Testis (tissue), 3 donors: Measurements from ENCODE around the gene SLC49A3. TPM values are rescaled to one million over a fixed set of nuclear protein-coding genes. Genes with fewer than 3 reads are reported as not detected.

ENCODE experiments used
- DNase-seq: peaks from one replicate; pipeline ENCODE4 v3.0.0-alpha.2; 2019
- H3K27ac ChIP-seq, 2 donors: fragments of 200-600 bp; sonication (generic); one replicate each; pipeline ENCODE4 v1.5.1; 2019
- H3K27me3 ChIP-seq: fragments of 200-600 bp; sonication (generic); one replicate; pipeline ENCODE4 v1.5.1; 2019
- H3K36me3 ChIP-seq: fragments of 200-600 bp; sonication (generic); one replicate; pipeline ENCODE4 v1.5.1; 2017; ENCODE audit warnings: low read depth; ENCODE audit errors: missing control alignments
- H3K4me1 ChIP-seq: fragments of 200-600 bp; sonication (generic); one replicate; pipeline ENCODE4 v1.5.1; 2019
- H3K4me3 ChIP-seq, 2 donors: fragments of 200-600 bp; sonication (generic); one replicate each; pipeline ENCODE4 v1.5.1; 2017 to 2019
- H3K9me3 ChIP-seq: fragments of 200-600 bp; sonication (generic); one replicate; pipeline ENCODE4 v1.5.1; 2017
- POLR2A ChIP-seq: fragments of 450-650 bp; IDR thresholded peaks from one replicate; pipeline ENCODE4 v1.6.1; 2017; ENCODE audit warnings: antibody characterized with exemption, mild to moderate bottlenecking, moderate library complexity
- WGBS, 2 donors: methylation state at CpG; one replicate each; pipeline ENCODE4 v1.1.5; 2018; 5-methylcytosine and 5-hydroxymethylcytosine counted together
- intact Hi-C: fragments of 100-400 bp; cut with DNase I; formaldehyde crosslinking; loops from one replicate; pipeline ENCODE4 v1.15.1; 2023; ENCODE audit warnings: low total_unique reads
- polyA plus RNA-seq: library from polyadenylated mRNA; stranded (reverse); fragments of 350-450 nt; fragmentation: Illumina TruSeq; extraction: RNeasy Lipid Tissue Mini Kit (QIAGEN cat#74804); gene quantifications from one replicate; pipeline ENCODE4 v1.2.3, GENCODE V29; 2014; ENCODE audit warnings: low read depth, low replicate concordance; ENCODE audit not compliant: insufficient read depth
- total RNA-seq, 2 donors: library from RNA; depleted of rRNA; stranded (reverse); fragments of >200 nt; gene quantifications; one replicate each; pipeline ENCODE4 v1.2.3, GENCODE V29; 2016
- TF ChIP-seq, protein P1 (sequence below), 3 experiments: fragments of 450-650 bp in 2 of 3; fragments of 200-600 bp in 1 of 3; sonication (generic) in 1 of 3; IDR thresholded peaks; one replicate each; pipeline ENCODE4 v1.5.1; 2016 to 2019; ENCODE audit warnings: antibody characterized with exemption in 3 of 3, mild to moderate bottlenecking in 2 of 3, moderate library complexity in 1 of 3

Gene SLC49A3
- total and polyA plus RNA-seq, 3 donors from 2014 or later = 7.3 to 23.5 (median 10.1) TPM

DNA sequence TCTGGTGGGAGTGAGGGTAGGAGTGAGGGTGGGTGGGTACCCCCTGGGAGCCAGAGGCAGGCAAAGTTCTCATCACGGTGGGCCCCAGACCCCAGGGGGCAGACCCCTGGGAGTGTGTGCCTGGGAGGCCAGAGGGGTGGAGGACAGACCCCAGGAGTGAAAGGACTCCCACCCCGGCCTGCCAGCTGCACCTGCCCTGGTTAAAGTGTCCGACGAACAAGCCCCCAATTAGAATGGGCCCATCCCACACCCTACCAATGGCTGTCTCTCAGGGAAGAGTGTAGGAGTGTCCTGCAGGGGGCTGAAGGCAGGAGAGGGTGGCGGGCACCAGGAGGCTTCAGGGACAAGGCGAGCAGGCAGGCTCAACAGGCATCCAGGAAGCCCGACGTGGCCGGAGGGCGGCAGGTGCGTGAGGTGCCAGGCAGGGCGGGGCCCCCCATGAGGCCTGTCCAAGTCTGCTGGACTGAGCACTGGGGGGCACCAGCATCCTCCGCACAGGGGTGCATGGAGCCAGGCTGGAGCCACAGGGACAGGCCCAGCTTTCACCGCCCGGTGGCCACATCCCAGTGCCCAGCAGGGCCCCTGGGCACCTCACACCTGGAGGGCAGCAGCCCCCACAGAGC, 54.9 kb downstream of the SLC49A3 start:
- Histone ChIP-seq H3K27ac (no peak overlapping the region), H3K4me3 (no peak overlapping the region), H3K36me3 (no peaks in the 10 kb centered on the region), H3K27me3 (no peaks in the 10 kb centered on the region), H3K4me1 (no peaks in the 10 kb centered on the region), H3K9me3 (no peaks in the 10 kb centered on the region)
- no peak for DNase-seq
- TF ChIP-seq, protein P1, sequence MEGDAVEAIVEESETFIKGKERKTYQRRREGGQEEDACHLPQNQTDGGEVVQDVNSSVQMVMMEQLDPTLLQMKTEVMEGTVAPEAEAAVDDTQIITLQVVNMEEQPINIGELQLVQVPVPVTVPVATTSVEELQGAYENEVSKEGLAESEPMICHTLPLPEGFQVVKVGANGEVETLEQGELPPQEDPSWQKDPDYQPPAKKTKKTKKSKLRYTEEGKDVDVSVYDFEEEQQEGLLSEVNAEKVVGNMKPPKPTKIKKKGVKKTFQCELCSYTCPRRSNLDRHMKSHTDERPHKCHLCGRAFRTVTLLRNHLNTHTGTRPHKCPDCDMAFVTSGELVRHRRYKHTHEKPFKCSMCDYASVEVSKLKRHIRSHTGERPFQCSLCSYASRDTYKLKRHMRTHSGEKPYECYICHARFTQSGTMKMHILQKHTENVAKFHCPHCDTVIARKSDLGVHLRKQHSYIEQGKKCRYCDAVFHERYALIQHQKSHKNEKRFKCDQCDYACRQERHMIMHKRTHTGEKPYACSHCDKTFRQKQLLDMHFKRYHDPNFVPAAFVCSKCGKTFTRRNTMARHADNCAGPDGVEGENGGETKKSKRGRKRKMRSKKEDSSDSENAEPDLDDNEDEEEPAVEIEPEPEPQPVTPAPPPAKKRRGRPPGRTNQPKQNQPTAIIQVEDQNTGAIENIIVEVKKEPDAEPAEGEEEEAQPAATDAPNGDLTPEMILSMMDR (IDR thresholded peaks at IDR 0.05) = no peak
- TF ChIP-seq POLR2A = no peak
- WGBS, 2 donors = 41 to 70% methylated on average over 5 to 15 of the region's 15 CpGs
- intact Hi-C loops = no loop called here

DNA sequence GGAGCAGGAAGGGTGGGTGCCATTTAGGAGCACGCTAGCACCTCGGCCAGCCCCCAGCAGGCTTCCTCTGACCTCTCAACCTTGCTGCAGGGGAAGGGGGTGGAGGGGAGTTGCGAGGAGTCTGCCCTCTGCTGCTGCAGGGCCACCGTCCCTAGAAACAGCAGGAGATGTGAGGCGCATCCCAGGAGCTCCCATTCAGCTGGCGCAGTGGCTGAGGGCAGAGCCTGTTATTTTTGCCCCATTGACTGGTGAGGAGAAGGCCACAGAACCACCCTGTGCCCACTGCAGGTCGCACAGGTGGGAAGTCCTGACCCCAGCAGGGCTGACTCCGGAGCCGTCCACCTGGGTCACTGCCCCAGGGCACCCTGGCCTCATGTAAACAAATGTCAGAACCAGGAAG, 55.5 kb downstream of the SLC49A3 start:
- no peaks in the 10 kb centered on the region for H3K27me3 ChIP-seq
- DNase-seq = no peak
- H3K27ac ChIP-seq = no peak overlapping the region
- no peak for TF ChIP-seq POLR2A
- TF ChIP-seq, protein P1 (IDR thresholded peaks at IDR 0.05) = no peak
- no peaks in the 10 kb centered on the region for H3K36me3 ChIP-seq
- intact Hi-C loops = no loop called here
- 53 to 63% methylated on average over 4 to 9 of the region's 9 CpGs for WGBS, 2 donors
- no peak overlapping the region for H3K4me3 ChIP-seq
- no peaks in the 10 kb centered on the region for H3K4me1 ChIP-seq
- H3K9me3 ChIP-seq = no peaks in the 10 kb centered on the region

DNA sequence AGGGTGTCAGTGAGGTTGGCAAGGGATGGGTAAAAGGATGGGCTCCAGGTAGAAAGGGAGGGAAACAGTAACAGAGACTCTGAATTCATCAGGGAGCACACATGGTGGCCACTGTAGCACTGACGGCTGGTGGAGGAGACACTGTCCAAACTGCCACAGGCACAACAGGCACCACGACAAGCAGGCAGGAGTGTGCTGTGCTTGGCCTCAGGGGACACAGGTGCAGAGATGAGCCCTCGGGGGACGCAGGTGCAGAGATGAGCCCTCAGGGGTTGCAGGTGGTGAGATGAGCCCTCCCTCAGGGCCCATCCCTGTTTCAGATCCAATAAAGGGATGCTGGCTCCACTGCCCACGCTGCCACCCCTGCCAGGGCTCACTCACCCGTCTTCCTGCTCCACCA, 56.0 kb downstream of the SLC49A3 start:
- H3K27me3 ChIP-seq = no peaks in the 10 kb centered on the region
- WGBS, 2 donors = 93 to 100% methylated on average over 4 to 6 of the region's 6 CpGs
- TF ChIP-seq POLR2A = no peak
- TF ChIP-seq, protein P1 (IDR thresholded peaks at IDR 0.05) = no peak
- no peaks in the 10 kb centered on the region for H3K36me3 ChIP-seq
- no peak for DNase-seq
- no peaks in the 10 kb centered on the region for H3K9me3 ChIP-seq
- intact Hi-C loops = no loop called here
- H3K4me3 ChIP-seq = no peak overlapping the region
- no peak overlapping the region for H3K27ac ChIP-seq
- no peaks in the 10 kb centered on the region for H3K4me1 ChIP-seq

DNA sequence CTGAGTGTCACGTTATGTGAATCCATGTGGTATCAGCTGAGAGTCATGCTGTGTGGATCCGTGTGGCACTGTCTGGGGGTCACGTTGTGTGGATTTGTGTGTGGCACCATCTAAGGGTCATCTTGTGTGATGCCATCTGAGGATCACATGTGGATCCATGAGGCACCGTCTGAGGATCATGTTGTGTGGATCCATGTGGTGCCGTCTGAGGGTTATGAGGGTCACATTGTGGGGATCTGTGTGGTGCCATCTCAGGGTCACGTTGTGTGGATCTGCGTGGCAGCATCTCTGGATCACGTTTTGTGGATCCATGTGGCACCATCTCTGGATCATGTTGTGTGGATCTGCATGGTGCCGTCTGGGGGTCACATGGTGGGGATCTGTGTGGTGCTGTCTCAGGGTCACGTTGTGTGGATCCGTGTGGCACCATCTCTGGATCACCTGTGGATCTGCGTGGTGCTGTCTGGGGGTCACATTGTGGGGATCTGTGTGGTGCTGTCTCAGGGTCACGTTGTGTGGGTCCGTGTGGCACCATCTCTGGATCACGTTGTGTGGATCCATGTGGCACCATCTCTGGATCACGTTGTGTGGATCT, 56.7 kb downstream of the SLC49A3 start:
- Histone ChIP-seq H3K36me3 (no peaks in the 10 kb centered on the region), H3K27me3 (no peaks in the 10 kb centered on the region), H3K4me1 (no peaks in the 10 kb centered on the region), H3K9me3 (no peaks in the 10 kb centered on the region), H3K27ac (no peak overlapping the region), H3K4me3 (no peak overlapping the region)
- WGBS, 2 donors = 88 to 91% methylated on average over 14 to 16 of the region's 16 CpGs
- TF ChIP-seq, protein P1 (IDR thresholded peaks at IDR 0.05) = no peak
- TF ChIP-seq POLR2A = no peak
- intact Hi-C loops = no loop called here
- no peak for DNase-seq

Other genes with a start within 250 kb of the SLC49A3 start
- gene ZNF721, start 190.0 kb downstream of the SLC49A3 start, total RNA-seq = 10 to 100 TPM; 44.2 to 60.7 TPM
- gene ZNF721, start 190.0 kb downstream of the SLC49A3 start, polyA plus RNA-seq = 14.1 TPM
- 10 to 100 TPM; 86.9 to 93.4 TPM for gene PIGG, start 189.9 kb downstream of the SLC49A3 start, total RNA-seq
- 49.8 TPM for gene PIGG, start 189.9 kb downstream of the SLC49A3 start, polyA plus RNA-seq
- gene TMEM271, start 112.9 kb downstream of the SLC49A3 start, total RNA-seq = 1 to 10 TPM; 1.7 TPM
- 0.37 TPM for gene TMEM271, start 112.9 kb downstream of the SLC49A3 start, polyA plus RNA-seq
- gene PDE6B, start 63.6 kb downstream of the SLC49A3 start, total RNA-seq = 10 to 100 TPM in 1 of 2 donors, 1 to 10 TPM in 1; 5.9 to 11.4 TPM
- 5.9 TPM for gene PDE6B, start 63.6 kb downstream of the SLC49A3 start, polyA plus RNA-seq
- gene ATP5ME, start 14.9 kb downstream of the SLC49A3 start, total RNA-seq = 100 to 1,000 TPM; 123 to 139 TPM
- 299 TPM for gene ATP5ME, start 14.9 kb downstream of the SLC49A3 start, polyA plus RNA-seq
- 10 to 100 TPM; 34.2 to 45.0 TPM for gene MYL5, start 14.6 kb downstream of the SLC49A3 start, total RNA-seq
- gene MYL5, start 14.6 kb downstream of the SLC49A3 start, polyA plus RNA-seq = 33.9 TPM
- 10 to 100 TPM; 84.2 to 84.8 TPM for gene PCGF3, start 16.7 kb upstream of the SLC49A3 start, total RNA-seq
- gene PCGF3, start 16.7 kb upstream of the SLC49A3 start, polyA plus RNA-seq = 37.3 TPM
- 1 to 10 TPM; 5.5 to 8.2 TPM for gene CPLX1, start 137.0 kb upstream of the SLC49A3 start, total RNA-seq
- 4.4 TPM for gene CPLX1, start 137.0 kb upstream of the SLC49A3 start, polyA plus RNA-seq
- 100 to 1,000 TPM; 226 to 229 TPM for gene GAK, start 243.2 kb upstream of the SLC49A3 start, total RNA-seq
- gene GAK, start 243.2 kb upstream of the SLC49A3 start, polyA plus RNA-seq = 130 TPM
- gene TMEM175, start 243.3 kb upstream of the SLC49A3 start, total RNA-seq = 10 to 100 TPM; 69.2 to 88.2 TPM
- gene TMEM175, start 243.3 kb upstream of the SLC49A3 start, polyA plus RNA-seq = 50.5 TPM